HL-60 (cell line): ENCODE data around the gene FOXD1.

Source experiments
- DNase-seq, 2 experiments: peaks; one replicate each; pipeline ENCODE4 v3.0.0-alpha.2; 2010 to 2020; ENCODE audit warnings: low read depth in 1 of 2, low spot score in 1 of 2
- H3K27ac ChIP-seq: fragments of 250-450 bp; sonication (Bioruptor Pico); replicated peaks from 2 replicates; pipeline ENCODE4 v1.5.1; 2020; ENCODE audit warnings: mild to moderate bottlenecking, moderate library complexity
- H3K27me3 ChIP-seq: fragments of 250-450 bp; sonication (Bioruptor Pico); 2 replicates; pipeline ENCODE4 v1.5.1; 2021; ENCODE audit warnings: mild to moderate bottlenecking, moderate library complexity; ENCODE audit not compliant: insufficient read depth, poor library complexity, severe bottlenecking
- H3K4me3 ChIP-seq: replicated peaks from 2 replicates; pipeline ENCODE4 v1.5.1; 2011; ENCODE audit warnings: mild to moderate bottlenecking, control low read depth, low read length; ENCODE audit not compliant: insufficient read depth
- CTCF ChIP-seq: IDR thresholded peaks from one replicate; pipeline ENCODE4 v1.5.1; 2011; ENCODE audit warnings: low read length, control low read depth, inconsistent platforms; ENCODE audit not compliant: insufficient read depth
- GABPA ChIP-seq: IDR thresholded peaks from 2 replicates; pipeline ENCODE4 v1.6.1; 2012; ENCODE audit warnings: low read depth
- POLR2AphosphoS5 ChIP-seq: IDR thresholded peaks from 2 replicates; pipeline ENCODE4 v1.6.1; 2012; ENCODE audit warnings: low read depth
- SPI1 ChIP-seq: IDR thresholded peaks from 2 replicates; pipeline ENCODE4 v1.6.1; 2012; ENCODE audit warnings: low read depth, mild to moderate bottlenecking, borderline replicate concordance
- TF ChIP-seq, protein P1 (sequence below): IDR thresholded peaks from 2 replicates; pipeline ENCODE4 v1.6.1; 2012; ENCODE audit warnings: low read depth; ENCODE audit not compliant: insufficient replicate concordance

The FOXD1 gene

DNA sequence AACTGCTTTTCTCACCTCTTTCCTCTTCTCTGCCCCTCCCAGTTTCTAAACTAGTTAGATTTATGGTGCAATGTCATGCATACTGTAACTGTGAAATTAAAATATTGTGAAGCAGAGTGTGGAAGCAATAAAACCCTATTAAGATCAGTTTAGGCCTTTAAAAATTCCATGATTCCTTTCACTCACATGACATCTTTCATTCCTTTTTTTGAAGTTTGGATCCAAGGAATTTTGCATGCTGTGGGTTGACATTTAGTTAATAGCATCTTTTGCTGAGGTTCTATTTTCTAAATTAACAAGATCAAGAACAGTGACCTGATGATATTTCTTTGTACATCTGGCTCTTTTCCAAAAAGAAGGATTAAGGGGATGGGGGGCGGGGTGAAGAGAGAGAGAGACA lies 13.7 kb downstream of the FOXD1 start:
- Histone ChIP-seq H3K27ac (no peak overlapping the region), H3K4me3 (no peak overlapping the region), H3K27me3 (peaks cover 2% of the 10 kb centered on the region)
- TF ChIP-seq, protein P1, sequence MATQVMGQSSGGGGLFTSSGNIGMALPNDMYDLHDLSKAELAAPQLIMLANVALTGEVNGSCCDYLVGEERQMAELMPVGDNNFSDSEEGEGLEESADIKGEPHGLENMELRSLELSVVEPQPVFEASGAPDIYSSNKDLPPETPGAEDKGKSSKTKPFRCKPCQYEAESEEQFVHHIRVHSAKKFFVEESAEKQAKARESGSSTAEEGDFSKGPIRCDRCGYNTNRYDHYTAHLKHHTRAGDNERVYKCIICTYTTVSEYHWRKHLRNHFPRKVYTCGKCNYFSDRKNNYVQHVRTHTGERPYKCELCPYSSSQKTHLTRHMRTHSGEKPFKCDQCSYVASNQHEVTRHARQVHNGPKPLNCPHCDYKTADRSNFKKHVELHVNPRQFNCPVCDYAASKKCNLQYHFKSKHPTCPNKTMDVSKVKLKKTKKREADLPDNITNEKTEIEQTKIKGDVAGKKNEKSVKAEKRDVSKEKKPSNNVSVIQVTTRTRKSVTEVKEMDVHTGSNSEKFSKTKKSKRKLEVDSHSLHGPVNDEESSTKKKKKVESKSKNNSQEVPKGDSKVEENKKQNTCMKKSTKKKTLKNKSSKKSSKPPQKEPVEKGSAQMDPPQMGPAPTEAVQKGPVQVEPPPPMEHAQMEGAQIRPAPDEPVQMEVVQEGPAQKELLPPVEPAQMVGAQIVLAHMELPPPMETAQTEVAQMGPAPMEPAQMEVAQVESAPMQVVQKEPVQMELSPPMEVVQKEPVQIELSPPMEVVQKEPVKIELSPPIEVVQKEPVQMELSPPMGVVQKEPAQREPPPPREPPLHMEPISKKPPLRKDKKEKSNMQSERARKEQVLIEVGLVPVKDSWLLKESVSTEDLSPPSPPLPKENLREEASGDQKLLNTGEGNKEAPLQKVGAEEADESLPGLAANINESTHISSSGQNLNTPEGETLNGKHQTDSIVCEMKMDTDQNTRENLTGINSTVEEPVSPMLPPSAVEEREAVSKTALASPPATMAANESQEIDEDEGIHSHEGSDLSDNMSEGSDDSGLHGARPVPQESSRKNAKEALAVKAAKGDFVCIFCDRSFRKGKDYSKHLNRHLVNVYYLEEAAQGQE = no peak
- TF ChIP-seq POLR2AphosphoS5 (no peak), CTCF (no peak), SPI1 (no peak), GABPA (no peak)
- no peak for DNase-seq

DNA sequence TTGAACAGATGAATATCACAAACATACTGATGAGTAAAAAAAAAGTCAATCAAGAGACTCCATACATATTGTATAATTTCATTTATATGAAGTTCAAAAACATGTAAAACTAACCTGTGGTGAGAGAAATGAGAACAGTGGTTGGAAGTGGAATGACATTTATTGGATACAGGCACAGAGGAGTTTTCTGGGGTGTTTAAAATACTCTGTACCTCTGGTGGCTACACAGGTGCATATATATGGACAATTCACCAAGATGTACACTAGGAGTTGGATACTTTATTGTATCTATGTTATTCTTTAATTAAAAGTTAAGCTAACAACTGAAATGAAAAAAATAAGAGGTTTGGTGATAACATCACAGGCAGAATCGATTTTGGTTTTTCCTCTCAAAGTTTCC lies 14.1 kb downstream of the FOXD1 start:
- H3K27ac ChIP-seq = no peak overlapping the region
- peaks cover 2% of the 10 kb centered on the region for H3K27me3 ChIP-seq
- DNase-seq = no peak
- TF ChIP-seq GABPA (no peak), POLR2AphosphoS5 (no peak), CTCF (no peak), SPI1 (no peak)
- TF ChIP-seq, protein P1 = no peak
- no peak overlapping the region for H3K4me3 ChIP-seq

- TF ChIP-seq POLR2AphosphoS5 (no peak), SPI1 (no peak), GABPA (no peak), CTCF (no peak)
- TF ChIP-seq, protein P1 = no peak
- no peaks in the 10 kb centered on the region for H3K27me3 ChIP-seq
- no peak for DNase-seq
- no peak overlapping the region for H3K4me3 ChIP-seq
- H3K27ac ChIP-seq = no peak overlapping the region
Observed at GRCh38 chr5:73433982-73434342, 14.6 kb downstream of the FOXD1 start.
